DMS79 (cell line): Measurements from ENCODE around the gene RSPO3.

Experiments used
- DNase-seq: peaks from one replicate; lab custom pipeline; 2025; lab: John Stamatoyannopoulos, UW

Gene RSPO3

GRCh38 chr6:127164036-127164435, 45.6 kb downstream of the RSPO3 start:
- no peak for DNase-seq

GRCh38 chr6:127164565-127164964, 46.1 kb downstream of the RSPO3 start:
- no peak for DNase-seq

DNA sequence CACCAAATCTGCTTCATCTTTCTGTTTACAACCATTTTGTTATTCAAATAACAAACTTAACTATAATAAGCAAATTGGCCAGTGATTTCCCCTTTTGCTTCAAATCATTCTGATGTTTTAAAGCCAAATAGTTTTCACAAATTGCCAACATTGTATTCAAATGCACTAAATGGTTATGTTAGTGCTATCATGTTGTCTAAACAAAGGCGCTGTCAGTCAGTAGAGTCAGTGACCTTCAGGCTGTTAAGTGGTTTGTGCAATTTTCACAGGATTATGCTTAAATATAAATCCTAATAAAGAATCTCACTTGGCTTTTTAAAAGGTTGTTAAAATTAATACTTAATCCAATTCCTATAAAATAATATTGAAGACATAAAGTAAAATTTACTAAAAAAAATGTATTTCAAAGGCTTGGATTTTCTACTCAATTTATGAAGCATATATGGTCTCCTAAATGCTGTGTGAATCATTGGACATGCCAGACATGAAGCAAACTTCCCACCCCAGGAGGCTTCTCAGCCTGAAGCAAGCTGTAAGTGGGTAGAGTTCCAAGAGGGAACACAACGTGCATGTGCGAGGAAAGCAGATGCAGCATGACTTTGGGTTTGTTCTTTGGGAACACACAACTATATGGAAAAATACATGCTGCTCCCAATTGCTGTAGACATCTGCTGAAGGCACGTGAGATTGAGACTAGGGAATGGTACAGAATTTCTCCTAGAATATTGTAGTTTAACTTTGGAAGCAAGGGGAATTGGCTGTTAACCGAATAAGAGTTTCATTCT, 54.9 kb downstream of the RSPO3 start:
- no peak for DNase-seq

DNA sequence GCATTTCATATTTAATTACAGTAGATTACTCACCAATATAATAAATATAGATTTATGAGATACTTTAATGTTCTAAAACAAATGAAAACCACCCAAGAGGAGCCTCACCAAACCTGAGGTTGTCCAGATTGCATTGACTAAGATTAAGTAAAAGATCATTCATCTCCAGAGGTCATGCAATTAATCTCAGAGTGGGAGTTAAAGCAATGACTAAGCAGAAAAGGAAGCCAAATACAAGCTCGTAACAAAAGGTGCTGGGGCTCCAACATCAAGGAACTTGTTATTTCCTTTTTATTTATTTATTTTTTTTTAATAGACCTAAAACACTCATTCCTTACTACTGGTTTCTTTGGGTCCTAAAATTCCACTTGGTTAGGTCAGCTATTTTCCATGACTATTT, 57.7 kb downstream of the RSPO3 start:
- DNase-seq, result no peak

DNA sequence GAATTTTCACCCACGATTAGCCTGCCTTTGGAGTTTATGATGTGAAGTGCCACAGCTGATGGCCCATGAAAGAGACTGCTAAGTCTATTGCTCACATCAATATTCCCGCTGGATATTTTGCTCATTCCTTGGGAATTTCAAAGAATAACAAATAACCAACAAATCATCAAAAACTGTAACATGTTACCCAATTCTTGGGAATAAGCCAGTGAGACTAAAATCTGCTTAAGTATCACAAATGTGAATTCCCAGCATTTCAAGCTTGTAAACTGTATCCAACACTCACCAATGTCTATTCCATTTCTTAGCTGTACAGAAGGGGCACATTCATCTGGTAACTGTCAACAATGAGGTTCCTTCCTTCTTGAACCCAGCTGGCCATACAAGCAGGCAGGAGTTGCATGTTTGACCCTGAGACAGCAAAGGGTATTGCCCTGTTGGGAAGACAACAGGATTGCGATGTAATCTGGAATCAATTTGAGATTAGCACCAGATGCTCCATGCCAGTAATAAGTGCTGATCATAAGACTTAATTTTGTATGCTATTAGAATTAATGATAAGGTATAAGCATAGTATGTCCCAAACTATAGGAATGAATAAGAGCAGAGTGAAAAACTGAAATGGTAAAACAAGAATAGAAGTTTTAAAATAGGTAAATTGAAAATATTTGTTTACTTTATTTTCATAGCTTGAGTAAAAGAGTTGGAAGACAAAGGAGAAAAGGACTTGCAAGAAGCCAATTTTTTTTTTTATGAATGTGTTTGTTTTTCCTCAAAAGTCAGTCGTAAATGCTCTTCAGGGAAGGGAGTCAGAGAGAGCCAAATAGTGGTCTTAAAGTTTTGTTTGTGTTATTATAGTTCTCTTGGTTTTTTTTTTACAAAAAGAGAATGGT, 58.8 kb downstream of the RSPO3 start:
- DNase-seq, result no peak

DNA sequence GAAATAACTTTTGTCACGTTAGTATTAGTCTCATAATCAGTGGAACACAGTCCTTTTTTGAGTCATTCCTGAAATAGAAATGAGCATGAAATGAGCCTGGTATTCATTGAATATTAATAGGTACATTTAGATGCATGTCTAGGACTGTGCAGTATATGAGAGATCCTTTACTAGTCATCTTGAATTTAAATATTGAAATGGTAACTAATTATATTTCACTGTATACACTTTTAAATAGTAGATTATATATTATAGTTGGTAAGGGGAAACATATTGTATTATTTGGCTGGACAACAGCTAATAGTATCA, 59.4 kb downstream of the RSPO3 start:
- DNase-seq, result no peak

DNA sequence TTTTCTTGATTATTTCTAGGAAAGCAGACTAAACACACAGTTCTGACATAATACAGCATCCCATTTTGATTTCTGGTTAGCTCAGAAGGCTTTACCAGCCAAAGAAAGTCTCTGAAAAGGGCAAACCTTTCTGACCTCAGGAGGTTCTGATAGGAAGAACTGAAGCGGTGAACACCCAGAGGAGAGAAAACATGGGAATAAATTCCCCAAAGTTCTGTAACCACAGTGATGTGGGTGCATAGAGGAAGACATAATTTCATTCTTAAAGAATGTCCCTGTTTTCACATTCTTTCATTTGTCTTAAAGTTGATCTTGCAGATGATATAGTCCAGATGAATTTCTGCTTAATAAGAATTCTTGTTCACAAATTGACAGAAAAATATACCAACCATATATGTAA, 60.3 kb downstream of the RSPO3 start:
- no peak for DNase-seq

- DNase-seq, result no peak
These were observed 62.0 kb downstream of the RSPO3 start for GRCh38 chr6:127180426-127180825.

GRCh38 chr6:127182501-127182900, 64.0 kb downstream of the RSPO3 start:
- DNase-seq, result no peak

- DNase-seq, result no peak
These were observed 67.0 kb downstream of the RSPO3 start for GRCh38 chr6:127185437-127185995.

GRCh38 chr6:127186889-127187288, 68.4 kb downstream of the RSPO3 start:
- no peak for DNase-seq

- DNase-seq, result no peak
These were observed 70.3 kb downstream of the RSPO3 start for GRCh38 chr6:127188744-127189143.

- DNase-seq, result no peak
These were observed 72.1 kb downstream of the RSPO3 start for GRCh38 chr6:127190552-127190951.

- no peak for DNase-seq
These were observed 73.2 kb downstream of the RSPO3 start for GRCh38 chr6:127191716-127192115.

DNA sequence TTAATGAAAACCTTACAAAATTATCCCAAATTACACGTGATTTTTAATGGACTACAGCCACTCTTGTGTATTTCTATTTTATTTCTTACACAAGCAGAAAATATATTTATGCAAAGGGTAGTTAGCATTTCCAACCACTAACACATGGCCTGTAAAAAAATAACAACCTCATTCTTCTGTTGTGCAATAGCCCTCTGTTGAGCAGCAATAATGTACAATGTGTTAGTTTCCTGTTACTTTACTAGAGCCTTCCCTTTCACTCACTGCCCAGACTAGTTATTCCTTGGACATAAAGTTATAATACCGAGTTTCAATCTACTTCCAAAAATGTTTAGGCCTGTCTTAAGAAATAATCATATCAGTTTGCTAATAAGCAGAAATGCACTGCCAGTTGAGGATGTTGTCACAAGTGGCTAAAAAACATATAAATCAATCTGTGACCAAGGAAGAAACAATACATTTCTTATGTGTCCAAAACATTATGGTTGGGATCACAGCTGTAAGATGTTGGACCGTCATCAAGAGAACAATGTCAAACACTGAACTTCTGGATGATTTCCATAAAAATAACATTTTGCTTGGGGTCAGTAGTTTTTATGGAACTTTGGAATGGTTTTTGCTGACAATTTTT, 74.6 kb downstream of the RSPO3 start:
- no peak for DNase-seq

DNA sequence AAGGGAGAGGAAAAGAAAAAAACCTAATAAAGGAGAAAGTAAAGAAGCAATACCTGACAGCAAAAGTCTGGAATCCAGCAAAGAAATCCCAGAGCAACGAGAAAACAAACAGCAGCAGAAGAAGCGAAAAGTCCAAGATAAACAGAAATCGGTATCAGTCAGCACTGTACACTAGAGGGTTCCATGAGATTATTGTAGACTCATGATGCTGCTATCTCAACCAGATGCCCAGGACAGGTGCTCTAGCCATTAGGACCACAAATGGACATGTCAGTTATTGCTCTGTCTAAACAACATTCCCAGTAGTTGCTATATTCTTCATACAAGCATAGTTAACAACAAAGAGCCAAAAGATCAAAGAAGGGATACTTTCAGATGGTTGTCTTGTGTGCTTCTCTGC, 77.4 kb downstream of the RSPO3 start:
- DNase-seq, result no peak

DNA sequence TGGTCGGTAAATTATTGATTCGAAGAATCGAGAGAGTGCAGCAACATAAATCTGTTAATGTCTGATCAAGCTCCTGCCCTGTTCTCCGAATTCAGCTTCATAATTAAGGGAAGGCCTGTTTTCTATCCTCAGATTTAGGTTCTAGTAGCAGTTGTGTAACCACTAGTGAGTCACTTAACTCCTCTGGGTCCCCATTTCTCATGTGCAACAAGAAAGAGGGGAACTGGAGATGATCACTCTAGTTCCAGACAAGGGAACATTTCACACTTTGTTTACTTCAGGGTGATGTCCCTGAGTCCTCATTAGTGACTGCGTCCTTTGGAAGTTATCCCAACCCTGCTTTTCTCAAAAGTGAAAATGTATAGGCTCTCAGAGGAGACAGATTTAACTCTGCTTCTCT, 80.1 kb downstream of the RSPO3 start:
- no peak for DNase-seq

DNA sequence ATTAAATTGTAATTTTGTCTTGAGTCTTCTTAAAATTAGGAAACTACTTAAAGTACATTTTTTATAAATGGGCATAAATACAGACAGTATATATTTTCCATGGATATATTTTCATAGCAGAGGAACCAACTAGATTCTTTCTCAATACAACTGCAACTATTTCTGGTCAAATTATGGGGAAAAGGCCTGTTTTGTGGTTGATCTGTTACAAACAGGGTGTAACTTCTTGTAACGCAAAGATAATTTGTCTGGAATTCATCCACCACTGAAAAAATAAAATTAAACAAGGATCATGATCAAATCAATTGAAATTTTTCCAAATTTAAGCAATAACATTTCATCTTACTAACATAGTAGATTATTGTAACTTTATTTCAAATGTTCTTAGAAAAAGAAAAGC, 81.0 kb downstream of the RSPO3 start:
- DNase-seq, result no peak

- DNase-seq, result no peak
These were observed 81.6 kb downstream of the RSPO3 start for GRCh38 chr6:127200114-127200513.

GRCh38 chr6:127201321-127201720, 82.8 kb downstream of the RSPO3 start:
- no peak for DNase-seq

DNA sequence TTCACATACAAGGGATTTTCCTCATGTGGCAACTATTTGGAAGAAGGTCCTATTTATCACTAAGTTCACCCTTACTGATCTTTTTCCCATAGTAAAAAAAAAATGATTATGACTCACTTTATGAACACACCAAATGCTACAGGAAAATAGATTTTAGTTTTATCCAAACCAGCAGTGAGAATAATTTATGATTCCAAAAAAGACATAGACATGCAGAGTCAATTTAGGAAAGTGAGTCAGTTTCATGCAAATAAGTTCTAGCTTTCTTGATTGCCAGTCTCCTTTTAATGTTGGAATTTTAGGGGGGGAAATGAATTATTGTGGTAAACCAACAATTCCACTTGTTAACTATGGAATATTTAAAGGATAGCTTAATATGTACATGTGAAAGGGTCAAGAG, 84.2 kb downstream of the RSPO3 start:
- DNase-seq, result no peak

DNA sequence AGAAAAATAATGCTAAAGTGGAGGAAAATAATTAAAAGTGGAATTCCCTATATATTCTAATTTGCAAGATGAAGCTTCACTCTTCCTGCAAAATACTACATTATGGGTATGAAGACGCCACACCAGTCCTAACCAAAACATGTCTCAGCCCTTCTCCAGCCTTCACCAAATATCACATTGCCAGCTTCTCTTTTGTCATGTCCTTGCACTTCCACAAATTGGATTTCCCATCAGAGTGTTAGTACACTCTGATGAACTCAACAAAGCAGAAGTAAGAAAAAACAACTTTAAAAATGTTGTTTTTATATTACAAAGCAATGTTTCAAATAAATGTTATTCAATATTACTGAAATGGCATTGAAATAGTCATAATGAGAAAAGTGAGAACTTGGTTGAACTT, 85.8 kb downstream of the RSPO3 start:
- no peak for DNase-seq

- DNase-seq, result no peak
These were observed 86.6 kb downstream of the RSPO3 start for GRCh38 chr6:127205036-127205435.
